GM04504 (cell line): ENCODE results near the gene KLHDC7A.

Experiments used
- DNase-seq: peaks from one replicate; pipeline ENCODE4 v3.0.0-alpha.2; 2012; ENCODE audit warnings: low read depth

Gene KLHDC7A

DNA sequence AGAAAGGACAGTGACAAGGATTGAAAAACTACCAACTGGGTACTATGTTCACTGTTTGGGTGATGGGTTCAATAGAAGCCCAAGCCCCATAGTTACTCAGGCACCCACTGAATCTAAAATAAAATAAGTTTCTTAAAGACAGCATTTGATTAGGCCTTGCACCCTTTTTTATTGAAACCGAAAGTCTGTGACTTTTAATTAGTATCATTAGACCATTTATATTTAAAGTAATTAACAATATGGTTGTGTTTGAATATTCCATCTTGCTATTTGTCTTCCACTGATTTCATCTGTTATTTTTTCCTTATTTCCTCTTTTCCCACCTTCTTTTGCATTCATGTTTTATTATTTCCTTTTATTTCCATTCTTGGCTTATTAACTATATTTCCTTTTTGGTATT lies 27.4 kb downstream of the KLHDC7A start:
- no peak for DNase-seq

DNA sequence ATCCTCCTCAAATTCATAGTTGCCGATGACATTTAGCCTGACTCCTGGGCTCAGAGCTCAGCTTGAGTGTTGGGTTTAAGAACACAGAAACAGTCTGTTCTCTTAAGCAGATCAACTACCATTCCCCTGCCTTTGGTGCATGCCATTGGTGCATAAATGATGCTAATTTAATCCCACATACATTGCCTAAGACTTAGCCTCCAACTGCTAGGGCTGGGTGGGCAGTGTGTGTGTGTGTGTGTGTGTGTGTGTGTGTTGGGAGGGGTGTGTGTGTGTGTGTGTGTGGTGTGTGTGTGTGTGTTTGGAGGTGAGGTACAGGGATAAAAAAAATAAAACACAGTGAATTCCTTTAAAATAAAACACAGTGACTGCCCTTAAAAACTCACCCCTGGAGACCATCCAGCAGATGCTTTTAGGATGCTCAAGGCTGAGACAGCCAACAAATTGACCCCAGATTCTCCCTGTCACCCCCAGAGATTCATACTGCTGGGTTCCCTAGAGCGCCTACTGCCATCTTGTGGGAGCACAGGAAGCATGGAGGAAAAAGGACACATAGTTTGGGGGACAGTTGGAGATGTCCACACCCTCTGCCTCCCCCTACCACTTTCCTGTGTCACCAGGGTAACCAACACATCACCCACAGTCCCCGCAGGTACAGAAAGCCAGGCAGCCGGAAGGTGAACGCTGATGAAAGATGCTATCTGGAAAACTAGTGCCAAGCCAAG lies 30.6 kb downstream of the KLHDC7A start:
- no peak for DNase-seq

DNA sequence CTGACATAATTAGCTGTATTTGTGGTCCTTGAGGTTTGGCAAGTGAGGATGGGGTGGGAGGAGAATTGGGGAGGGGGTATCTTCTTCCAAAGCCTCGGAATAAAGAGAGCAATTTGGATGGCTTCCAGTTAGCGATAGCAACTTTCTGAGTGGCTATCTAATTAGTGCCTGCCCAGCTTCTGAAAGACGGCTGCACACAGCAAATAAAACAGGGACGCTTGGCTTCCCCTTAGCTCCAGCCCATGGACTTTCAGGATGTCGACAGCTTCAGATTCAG lies 31.1 kb downstream of the KLHDC7A start:
- DNase-seq, result no peak

DNA sequence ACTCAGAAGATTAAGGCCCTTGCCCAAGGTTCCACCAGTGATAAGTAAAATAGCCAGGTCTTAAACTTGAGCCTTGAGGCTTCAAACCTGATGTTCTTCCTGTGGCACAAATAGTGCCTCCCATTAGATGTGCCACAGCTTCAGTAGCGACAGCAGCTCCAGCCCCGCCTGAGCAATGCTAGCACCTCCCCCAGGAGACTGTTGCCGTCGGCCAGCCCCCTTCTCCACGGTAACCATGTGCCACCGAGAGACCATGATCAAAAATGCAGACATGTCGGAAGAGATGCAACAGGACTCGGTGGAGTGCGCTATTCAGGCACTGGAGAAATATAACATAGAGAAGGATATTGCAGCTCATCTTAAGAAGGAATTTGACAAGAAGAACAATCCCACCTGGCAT lies 32.2 kb downstream of the KLHDC7A start:
- no peak for DNase-seq

DNA sequence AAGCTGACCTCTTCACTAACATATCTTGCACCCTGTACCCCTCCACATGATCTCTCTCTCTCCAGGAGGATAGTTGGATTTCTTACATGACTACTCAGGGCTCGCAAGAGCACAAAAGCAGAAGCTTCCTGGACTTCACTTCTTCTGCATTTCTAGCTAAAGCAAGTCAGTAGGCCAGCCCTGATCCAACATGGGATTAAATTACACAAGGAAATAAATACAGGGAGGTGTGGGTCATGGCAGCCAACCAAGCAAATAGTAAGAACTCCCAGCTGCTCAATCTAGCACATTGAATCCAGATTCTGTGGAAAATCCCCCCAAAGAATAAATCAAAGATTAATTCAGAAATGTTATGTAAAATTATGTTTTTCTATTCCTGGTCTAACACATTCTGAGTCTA lies 33.3 kb downstream of the KLHDC7A start:
- no peak for DNase-seq

DNA sequence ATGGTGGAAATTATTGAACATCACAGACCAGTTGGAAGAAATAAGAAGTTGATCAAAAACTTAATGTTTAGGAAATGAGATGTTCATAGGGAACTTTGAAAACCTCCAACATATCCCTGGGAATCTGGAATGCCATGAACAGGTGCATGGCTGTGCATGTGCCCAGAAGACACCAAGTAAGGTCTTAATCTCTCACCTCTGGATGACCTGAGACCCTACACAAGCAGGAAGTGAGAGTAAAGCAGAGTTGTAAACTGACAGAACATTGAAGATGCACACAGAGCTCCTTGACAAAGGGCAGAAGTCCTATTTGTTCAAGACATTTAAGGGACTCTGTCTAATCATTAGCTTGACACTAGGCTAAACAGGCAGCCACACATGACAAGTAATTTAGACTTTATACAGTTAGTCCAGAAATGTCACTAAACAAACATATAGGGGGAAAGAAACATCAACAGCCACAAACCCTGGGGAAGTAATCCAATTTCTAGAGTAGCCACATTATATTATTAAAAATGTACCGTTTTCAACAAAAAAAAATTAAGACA lies 34.5 kb downstream of the KLHDC7A start:
- no peak for DNase-seq

DNA sequence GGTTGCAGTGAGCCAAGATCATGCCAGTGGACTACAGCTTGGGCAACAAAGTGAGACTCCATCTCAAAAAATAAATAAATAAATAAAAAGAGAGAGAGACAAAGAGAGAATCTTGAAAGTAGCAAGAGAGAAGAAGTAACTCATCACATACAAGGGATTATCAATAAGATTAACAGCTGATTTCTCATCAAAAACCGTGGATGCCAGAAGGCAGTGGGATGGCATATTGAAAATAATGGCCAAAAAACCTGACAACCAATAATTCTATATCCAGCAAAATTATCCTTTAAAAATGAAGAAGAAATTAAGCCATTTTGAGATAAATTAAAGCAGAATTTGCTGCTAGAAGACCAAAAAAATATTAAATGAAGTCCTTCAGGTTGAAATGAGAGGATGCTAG lies 35.7 kb downstream of the KLHDC7A start:
- DNase-seq, result no peak

DNA sequence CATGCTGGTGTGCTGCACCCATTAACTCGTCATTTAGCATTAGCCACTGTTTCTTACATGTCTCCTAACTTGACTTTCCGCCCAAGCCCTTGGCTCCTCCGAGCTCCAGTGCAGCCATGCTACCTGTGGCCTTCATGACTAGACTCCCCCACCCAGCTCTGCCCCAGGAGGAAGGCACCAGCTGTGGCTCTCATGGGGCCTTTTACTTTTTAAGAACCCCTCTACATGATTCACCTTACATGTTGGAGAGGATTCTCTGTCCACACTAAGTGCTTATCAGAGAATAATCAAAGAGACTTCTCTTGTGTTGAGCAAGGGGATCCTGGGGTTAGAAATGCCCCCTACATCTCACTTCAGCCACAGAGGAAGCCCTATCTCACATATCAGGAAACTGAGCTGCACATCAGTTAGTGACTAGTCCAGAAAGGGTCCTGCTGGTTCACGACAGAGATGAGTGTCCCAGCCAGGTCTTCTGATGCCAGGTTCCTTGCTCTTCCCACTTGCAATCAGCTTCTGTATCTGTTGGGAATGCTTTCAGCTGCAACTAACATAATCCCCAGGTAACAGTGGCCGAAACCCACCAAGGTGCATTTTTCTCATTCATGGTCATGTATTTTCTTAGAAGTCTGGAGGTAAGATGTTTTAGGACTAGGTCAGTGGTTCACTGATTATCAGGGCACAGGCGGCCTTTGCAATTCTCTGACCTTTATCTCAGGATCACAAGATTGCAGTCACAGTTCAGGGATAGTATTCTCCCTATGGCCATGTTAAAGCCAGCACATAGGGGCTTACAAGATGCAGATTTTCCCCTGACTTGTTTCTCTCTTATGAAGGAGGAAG lies 45.9 kb downstream of the KLHDC7A start:
- DNase-seq, result no peak

DNA sequence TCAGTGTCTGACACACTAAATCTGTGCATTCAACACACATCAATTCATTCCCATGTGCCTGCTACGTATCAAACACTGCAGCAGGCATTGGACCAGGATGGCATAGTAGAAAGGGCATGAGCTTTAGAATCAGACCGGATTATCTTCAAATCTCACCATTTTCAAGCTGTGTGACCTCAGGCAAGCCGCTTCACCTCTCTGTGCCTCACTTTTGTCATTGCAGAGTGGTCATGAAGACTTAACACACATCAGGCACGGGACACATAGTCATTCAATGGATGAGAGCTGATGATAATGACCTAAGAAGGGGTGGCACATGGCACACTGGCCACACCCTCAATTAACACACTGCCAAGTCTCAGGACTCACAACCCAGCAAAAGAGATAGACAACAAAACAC lies 46.8 kb downstream of the KLHDC7A start:
- no peak for DNase-seq

DNA sequence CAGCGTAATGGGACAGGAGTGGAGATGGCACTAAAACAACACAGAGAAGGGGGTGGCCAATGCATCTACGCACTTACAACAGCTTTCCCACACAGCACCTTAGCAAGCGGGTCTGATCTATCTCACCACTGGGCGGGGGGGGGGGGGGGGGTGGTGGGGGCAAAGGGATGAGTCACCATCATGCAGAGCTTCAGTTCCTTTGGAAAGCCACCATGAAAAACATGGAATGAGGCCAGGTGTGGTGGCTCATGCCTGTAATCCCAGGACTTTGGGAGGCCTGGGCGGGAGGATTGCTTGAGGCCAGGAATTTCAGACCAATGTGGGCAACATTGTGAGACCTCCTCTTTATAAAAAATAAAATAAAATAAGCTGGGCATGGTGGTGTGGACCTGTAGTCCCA lies 47.2 kb downstream of the KLHDC7A start:
- DNase-seq, result no peak

DNA sequence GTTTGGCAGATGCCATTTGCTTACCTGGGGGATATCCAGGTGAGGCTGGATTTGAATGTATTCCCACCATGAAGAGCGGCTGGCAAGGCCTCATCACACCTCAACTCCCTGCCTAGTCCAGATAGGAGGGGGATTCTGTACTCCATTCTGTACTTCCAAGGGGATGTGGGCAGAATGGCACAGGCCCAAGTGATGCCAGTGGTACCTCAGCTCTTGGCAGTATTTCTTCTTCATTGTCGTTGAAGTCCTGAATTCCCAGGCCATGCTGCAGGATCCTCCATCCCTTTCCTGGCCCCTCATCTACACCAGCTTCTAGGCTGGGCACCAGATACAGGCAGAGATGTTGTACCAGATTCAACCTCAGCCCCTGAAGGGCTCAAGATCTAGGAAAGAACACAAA lies 47.9 kb downstream of the KLHDC7A start:
- DNase-seq, result no peak

DNA sequence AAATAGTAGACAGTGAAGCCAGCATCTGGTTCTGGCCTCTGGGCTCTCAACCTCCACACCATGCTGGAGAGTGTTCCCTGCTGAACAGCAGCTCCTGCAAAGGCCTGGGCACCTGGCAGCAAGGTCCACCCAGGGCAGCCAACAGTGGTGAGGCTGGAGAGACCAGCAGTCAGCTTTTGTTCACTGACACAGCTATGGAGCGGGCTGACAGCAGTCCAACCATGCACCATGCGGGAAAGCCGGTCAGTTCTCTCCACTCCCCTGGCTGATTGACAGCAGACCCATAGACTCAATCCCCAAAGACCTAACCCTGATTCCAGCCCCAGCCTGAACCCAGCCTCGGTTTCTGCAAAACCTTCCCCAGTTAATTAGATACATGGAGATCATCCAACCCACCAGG lies 49.0 kb downstream of the KLHDC7A start:
- DNase-seq, result no peak

DNA sequence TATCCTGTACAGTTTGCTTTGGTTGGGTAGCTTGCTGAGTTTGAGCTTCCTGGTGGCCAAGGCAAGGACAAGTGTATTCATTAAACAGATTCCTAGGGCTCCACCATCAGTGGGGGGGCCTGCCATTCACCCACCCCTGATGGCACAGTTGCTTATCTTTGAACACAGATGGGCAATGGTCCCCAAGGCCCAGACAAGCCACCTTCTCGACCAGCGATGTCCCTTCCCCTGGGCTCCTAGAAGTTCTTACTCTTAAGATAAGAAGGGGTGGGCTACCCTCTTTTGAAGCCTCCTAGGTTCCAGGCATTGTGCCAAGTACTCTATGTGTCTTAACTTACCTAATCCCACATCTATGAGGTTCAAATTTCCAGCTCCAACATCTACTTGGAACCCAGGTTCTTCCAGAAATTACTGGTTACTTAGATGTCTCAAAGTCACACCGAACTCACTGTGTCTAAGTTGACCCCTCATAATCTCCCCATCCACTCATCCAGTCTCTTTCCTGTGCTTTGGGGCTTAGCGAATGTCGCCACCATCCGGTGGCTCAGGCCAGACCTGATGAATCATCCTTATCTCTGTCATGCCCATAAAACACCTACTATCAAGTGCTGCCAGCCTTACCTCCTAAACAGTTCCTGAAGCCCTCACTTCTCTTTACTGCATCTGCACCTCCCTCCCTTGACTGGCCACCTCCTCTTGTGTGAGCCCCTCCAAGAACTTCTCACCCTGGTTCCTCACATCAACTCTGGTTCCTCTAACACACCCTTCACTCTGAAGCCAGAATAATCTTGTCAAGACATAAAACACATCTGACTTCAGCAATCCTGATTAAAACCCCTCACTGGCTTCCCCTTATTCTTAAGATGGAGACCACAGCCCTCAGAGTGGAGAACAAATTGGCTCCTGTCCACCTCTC lies 50.1 kb downstream of the KLHDC7A start:
- DNase-seq, result no peak

DNA sequence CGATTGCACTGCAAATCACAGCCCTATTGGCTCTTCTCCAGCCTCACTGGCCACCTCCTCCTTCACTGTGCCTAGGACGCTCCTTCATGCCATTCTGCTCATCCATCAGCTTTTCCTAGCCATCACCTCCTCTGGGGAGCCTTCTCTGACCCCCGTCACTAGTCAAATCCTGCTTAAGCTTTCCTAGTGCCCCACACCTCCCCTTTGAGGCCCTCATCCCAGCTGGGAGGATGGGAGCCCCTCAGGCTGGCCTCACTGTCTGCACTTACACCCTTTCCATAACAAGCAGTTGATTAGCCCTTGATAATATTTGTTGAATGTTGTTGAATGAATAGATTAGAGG lies 50.7 kb downstream of the KLHDC7A start:
- no peak for DNase-seq

DNA sequence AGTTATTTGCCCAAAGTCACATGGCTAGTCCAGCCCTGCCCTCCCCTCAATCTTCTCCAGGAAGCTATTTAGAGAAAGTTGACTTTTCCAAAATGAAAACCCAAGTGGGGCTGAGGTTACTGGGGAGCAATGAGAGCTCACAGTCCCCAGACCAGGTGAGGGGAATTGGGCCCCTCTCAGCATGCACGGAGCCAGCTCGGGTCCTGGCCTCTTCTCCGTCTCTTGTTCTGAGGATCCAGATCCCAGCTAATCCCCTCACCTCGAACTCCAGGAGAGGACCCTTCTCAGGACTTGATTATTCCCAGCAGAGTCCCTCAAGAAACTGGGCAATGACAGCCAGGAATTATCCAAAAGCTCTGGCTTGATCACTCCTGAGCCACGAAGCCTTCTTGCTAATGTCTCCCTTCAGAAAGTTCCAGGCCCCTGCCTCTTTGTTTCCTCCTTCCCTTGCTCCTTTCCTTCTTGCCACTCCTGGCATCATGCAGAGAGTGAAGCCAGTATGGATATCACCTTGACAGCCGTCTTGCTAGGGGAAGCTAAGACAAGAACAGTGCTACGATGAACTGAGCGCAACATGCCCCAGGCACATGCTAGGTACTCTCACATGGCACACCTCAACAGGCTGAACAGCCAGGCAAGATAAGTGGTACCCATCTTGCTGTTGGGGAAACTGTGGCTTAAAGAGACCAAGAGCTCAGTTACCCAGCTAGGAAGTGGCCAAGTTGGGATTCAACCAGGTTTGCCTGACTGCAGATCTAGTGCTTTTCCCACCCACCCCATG lies 51.9 kb downstream of the KLHDC7A start:
- no peak for DNase-seq

DNA sequence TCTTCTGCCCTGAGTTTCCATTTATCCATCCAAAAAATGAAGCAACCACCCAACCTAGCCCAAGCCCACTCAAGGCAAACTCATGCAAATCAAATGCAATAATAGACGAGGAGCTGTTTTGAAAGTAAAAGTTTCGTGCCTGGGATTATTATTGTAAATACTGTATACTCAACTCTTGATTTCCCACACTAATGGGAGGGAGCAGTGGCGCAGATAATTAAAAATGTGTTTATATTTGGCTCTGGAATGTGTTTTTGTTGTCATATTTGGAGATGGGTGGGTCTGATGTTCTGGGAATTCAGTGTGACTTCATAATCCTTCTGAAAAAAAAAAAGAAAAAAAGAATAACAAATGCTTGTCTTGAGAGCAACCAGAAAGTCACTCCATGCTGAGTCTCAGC lies 52.5 kb downstream of the KLHDC7A start:
- DNase-seq, result no peak

DNA sequence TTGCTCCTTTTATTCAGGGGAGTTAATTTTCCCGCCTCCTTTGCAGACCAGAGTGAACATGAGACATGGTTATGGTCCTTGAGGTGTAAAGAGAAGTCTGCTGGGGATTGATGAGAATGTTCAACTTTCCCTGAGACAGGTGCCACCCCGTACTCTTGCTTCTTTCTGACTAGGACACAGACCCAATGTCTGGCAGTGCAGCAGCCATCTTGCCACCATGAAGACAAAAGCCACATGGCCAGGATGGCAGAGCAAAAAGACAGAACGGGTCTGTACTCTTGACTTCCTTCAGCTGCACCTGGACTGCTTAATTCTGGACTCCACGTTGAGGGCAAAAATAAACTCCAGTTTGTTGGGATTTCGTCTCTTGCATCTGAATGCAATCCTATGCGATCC lies 54.1 kb downstream of the KLHDC7A start:
- no peak for DNase-seq
